ENCODE measurements around the gene PDSS2.

DNA sequence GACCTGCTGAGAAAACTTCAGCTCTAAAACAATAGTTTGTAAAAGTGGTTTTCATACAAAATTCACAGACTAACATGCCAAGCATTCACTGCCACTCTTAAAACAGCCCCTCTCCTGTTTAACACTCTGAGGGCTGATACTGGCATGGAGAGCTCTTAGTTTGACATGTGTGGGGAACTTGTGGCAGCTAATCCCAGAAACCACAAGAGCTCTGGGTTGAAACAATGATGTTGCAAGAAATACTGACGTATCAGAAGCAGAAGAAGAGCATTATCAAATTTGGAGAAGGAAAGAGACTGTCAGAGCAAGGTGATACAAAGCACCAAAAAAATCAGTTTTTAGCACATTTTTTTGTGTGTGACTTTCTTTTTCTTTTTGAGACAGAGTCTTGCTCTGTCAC lies 349.2 kb downstream of the PDSS2 start:
- TF ChIP-seq RFX5 (IDR thresholded peaks at IDR 0.05; ENCODE audit: low read depth, low read length), result no peak
- TF ChIP-seq POLR2A (IDR thresholded peaks at IDR 0.05; ENCODE audit: low read depth, low read length), result no peak
- TF ChIP-seq, protein P1, sequence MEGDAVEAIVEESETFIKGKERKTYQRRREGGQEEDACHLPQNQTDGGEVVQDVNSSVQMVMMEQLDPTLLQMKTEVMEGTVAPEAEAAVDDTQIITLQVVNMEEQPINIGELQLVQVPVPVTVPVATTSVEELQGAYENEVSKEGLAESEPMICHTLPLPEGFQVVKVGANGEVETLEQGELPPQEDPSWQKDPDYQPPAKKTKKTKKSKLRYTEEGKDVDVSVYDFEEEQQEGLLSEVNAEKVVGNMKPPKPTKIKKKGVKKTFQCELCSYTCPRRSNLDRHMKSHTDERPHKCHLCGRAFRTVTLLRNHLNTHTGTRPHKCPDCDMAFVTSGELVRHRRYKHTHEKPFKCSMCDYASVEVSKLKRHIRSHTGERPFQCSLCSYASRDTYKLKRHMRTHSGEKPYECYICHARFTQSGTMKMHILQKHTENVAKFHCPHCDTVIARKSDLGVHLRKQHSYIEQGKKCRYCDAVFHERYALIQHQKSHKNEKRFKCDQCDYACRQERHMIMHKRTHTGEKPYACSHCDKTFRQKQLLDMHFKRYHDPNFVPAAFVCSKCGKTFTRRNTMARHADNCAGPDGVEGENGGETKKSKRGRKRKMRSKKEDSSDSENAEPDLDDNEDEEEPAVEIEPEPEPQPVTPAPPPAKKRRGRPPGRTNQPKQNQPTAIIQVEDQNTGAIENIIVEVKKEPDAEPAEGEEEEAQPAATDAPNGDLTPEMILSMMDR (conservative IDR thresholded peaks at IDR 0.05; ENCODE audit: low read depth, low read length), result no peak
- TF ChIP-seq, protein P2, sequence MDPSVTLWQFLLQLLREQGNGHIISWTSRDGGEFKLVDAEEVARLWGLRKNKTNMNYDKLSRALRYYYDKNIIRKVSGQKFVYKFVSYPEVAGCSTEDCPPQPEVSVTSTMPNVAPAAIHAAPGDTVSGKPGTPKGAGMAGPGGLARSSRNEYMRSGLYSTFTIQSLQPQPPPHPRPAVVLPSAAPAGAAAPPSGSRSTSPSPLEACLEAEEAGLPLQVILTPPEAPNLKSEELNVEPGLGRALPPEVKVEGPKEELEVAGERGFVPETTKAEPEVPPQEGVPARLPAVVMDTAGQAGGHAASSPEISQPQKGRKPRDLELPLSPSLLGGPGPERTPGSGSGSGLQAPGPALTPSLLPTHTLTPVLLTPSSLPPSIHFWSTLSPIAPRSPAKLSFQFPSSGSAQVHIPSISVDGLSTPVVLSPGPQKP (IDR thresholded peaks at IDR 0.05; ENCODE audit: borderline replicate concordance, low read depth, low read length), result no peak
- TF ChIP-seq MAZ (IDR thresholded peaks at IDR 0.05; ENCODE audit: borderline replicate concordance, low read depth, low read length), result no peak
- TF ChIP-seq CEBPB (IDR thresholded peaks at IDR 0.05; ENCODE audit: low read depth, low read length), result no peak
- no peak for TF ChIP-seq RCOR1 (IDR thresholded peaks at IDR 0.05; ENCODE audit: insufficient replicate concordance, low read length)

Measured in IMR-90 (cell line).